Neural progenitor cell (in vitro differentiated cells): Measurements from ENCODE around the gene PDE3A.

Experiments used
- CTCF ChIP-seq: fragments of 200-600 bp; sonication (generic); IDR thresholded peaks from 2 replicates; pipeline ENCODE4 v1.5.1; 2017; ENCODE audit warnings: antibody characterized with exemption, mild to moderate bottlenecking
- EZH2 ChIP-seq: fragments of 200-600 bp; sonication (generic); IDR thresholded peaks from 2 replicates; pipeline ENCODE4 v1.6.1; 2017; ENCODE audit warnings: antibody characterized with exemption, mild to moderate bottlenecking, moderate library complexity
- EZH2phosphoT487 ChIP-seq: fragments of 200-600 bp; sonication (generic); IDR thresholded peaks from 2 replicates; pipeline ENCODE4 v1.6.1; 2017; ENCODE audit warnings: antibody characterized with exemption

DNA sequence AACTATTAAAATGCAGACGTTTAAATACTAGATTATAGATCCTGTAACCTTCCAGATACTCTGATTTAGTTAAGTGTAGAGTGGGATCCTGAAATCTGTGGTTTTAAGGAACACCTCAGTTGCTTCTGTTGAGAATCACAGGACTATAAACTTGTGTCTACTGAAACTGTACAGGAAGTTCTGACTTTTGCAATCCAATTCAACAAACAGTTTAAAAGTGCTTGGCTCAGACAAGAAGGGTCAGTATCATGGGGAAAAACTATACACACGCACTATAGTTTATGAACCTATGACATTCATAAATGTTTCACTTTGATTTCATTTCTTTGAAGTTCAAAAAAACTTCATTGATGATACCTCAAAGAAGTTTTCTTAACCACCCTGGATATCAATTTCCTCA lies 13.8 kb downstream of the PDE3A start:
- no peak for TF ChIP-seq CTCF
- TF ChIP-seq EZH2, result no peak
- TF ChIP-seq EZH2phosphoT487, result no peak
